Measurements from ENCODE around the gene AP4B1.

DNA sequence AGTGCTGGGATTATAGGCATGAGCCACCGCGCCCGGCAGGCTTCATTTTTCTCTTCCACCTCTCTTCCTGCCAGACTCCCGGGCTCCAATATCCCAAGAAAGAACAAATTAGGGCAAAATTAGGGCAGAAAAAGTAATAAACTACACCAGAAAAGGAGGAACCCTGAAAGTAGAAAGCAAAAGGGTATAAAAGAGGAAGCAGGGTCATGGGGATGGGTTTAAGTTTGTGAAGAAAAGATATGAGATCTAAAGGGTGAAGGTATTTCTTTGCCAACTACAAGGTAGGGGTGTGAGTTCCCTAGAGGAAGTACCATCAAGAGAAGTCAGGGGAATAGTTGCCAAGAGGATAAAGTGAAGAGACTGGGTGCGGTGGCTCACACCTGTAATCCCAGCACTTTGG is 43.0 kb downstream of the AP4B1 start:
- no peak for TF ChIP-seq ZFP30 (CRISPR knock-in tag; IDR thresholded peaks at IDR 0.05)
- TF ChIP-seq SNAI2 (CRISPR knock-in tag; IDR thresholded peaks at IDR 0.05) = no peak
- TF ChIP-seq TSHZ2 (CRISPR knock-in tag; IDR thresholded peaks at IDR 0.05) = no peak

Data from SK-N-SH treated with all-trans-retinoic acid at 6 μM for 48 hours (cell line).